PC-3 (cell line): ENCODE measurements around the gene RASSF4. TPM values are rescaled to one million over a fixed set of nuclear protein-coding genes. Genes with fewer than 3 reads are reported as not detected.

Experiments used
- ATAC-seq: fragments of 200-7000 bp; cut with Tn5 transposase; 2 replicates; pipeline ENCODE4 v1.9.1; 2020; ENCODE audit warnings: mild to moderate bottlenecking, moderate library complexity
- BruUV-seq: library from RNA; stranded (reverse); fragments of 400-500 nt; replicated peaks from 2 replicates; lab custom pipeline; 2021; lab: Mats Ljungman, UMichigan
- CTCF ChIA-PET: fragments of 300-600 bp; sonication (Branson Sonifier 250); formaldehyde crosslinking; loops from one replicate; lab custom pipeline; 2022; ENCODE audit warnings: antibody characterized with exemption; lab: Charles Lee
- POLR2A ChIA-PET: fragments of 300-600 bp; sonication (Branson Sonifier 250); formaldehyde crosslinking; loops from one replicate; lab custom pipeline; 2022; ENCODE audit warnings: antibody characterized with exemption; ENCODE audit not compliant: unreplicated experiment; lab: Charles Lee
- DNase-seq: peaks from one replicate; pipeline ENCODE4 v3.0.0-alpha.2; 2015
- H2AFZ ChIP-seq: fragments of 300-600 bp; sonication (generic); 2 replicates; pipeline ENCODE4 v1.6.0; 2016; ENCODE audit warnings: antibody characterized with exemption, low read length
- H3F3A ChIP-seq: fragments of 300-600 bp; sonication (generic); one replicate; pipeline ENCODE4 v1.6.0; 2017; ENCODE audit warnings: antibody characterized with exemption, low read length, control low read depth, mild to moderate bottlenecking; ENCODE audit not compliant: unreplicated experiment
- H3K27ac ChIP-seq: fragments of 300-600 bp; sonication (generic); 2 replicates; pipeline ENCODE4 v1.5.1; 2016; ENCODE audit warnings: mild to moderate bottlenecking, low read length
- H3K27me3 ChIP-seq: fragments of 300-600 bp; sonication (generic); 2 replicates; pipeline ENCODE4 v1.6.1; 2016; ENCODE audit warnings: low read length, mixed read lengths
- H3K36me3 ChIP-seq: fragments of 300-600 bp; sonication (generic); 2 replicates; pipeline ENCODE4 v1.6.1; 2016; ENCODE audit warnings: low read depth, mixed run types, low read length, mixed read lengths
- H3K4me1 ChIP-seq: fragments of 300-600 bp; sonication (generic); 2 replicates; pipeline ENCODE4 v1.5.1; 2016; ENCODE audit warnings: low read length; ENCODE audit not compliant: insufficient read depth
- H3K4me2 ChIP-seq: fragments of 300-600 bp; sonication (generic); 2 replicates; pipeline ENCODE4 v1.6.0; 2016; ENCODE audit warnings: low read length
- H3K4me3 ChIP-seq: fragments of 300-600 bp; sonication (generic); 2 replicates; pipeline ENCODE4 v1.5.1; 2016; ENCODE audit warnings: mild to moderate bottlenecking, low read length, mixed read lengths
- H3K79me2 ChIP-seq: fragments of 300-600 bp; sonication (generic); 2 replicates; pipeline ENCODE4 v1.6.1; 2017; ENCODE audit warnings: low read length, mixed read lengths
- H3K9ac ChIP-seq: fragments of 300-600 bp; sonication (generic); 2 replicates; pipeline ENCODE4 v1.6.0; 2016; ENCODE audit warnings: mild to moderate bottlenecking, low read length
- H3K9me2 ChIP-seq: fragments of 300-600 bp; sonication (generic); replicated peaks from 2 replicates; pipeline ENCODE4 v1.6.1; 2016; ENCODE audit warnings: mixed run types, low read length, mixed read lengths
- H3K9me3 ChIP-seq: fragments of 300-600 bp; sonication (generic); 2 replicates; pipeline ENCODE4 v1.6.1; 2016; ENCODE audit warnings: low read length, mixed read lengths
- H4K20me1 ChIP-seq: fragments of 300-600 bp; sonication (generic); 2 replicates; pipeline ENCODE4 v1.6.1; 2016; ENCODE audit warnings: low read length, mixed read lengths
- EZH2 ChIP-seq: fragments of 300-600 bp; sonication (generic); IDR thresholded peaks from one replicate; pipeline ENCODE4 v1.6.1; 2017; ENCODE audit warnings: antibody characterized with exemption, mild to moderate bottlenecking, low read length; ENCODE audit not compliant: unreplicated experiment
- EZH2phosphoT487 ChIP-seq: fragments of 300-600 bp; sonication (generic); IDR thresholded peaks from 2 replicates; pipeline ENCODE4 v1.6.1; 2018; ENCODE audit warnings: mild to moderate bottlenecking, antibody characterized with exemption, low read length, borderline replicate concordance
- intact Hi-C: fragments of 100-400 bp; cut with micrococcal nuclease; formaldehyde crosslinking; loops from 2 replicates; pipeline ENCODE4 v1.9.0; 2023
- total RNA-seq: library from RNA; depleted of rRNA; stranded (reverse); fragments of >200 nt; gene quantifications from 2 replicates; pipeline ENCODE4 v1.2.3, GENCODE V29; 2014
- TF ChIP-seq, protein P1 (sequence below): fragments of 300-600 bp; sonication (generic); conservative IDR thresholded peaks from 2 replicates; pipeline ENCODE4 v1.5.1; 2017; ENCODE audit warnings: antibody characterized with exemption, low read depth, mild to moderate bottlenecking, low read length

The RASSF4 gene
- total RNA-seq, 1 experiment from 2014 or later, result 8.7 TPM

DNA sequence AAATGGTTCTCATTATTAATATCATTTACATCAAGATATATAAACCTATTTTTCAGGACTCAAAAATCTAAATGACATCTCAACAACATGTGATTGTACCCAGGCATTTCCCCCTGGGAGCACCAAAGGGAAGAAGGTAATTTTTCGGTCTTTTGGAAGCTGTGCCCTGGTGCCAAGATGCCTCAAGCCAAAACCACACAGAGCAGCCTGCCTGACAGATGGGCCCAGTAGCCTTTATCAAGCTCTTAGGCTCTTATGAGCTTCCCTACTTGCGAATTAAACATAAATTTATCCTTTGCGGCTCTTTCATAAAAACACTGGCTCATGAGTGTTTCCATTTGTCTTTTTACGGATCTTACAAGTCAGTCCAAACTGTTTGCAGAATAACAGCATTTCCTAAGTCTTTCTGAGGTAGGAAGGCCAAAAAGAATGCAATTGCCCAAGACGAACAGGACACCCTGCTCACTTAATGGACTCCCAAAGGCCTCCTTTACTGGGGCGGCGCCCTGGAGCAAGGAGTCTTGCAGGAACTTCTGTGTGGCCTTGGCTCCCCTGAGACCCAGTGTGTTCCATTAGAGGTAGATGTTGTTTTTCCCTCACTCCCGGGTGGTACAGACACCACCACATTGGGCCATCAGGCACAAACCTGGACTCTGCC lies 4.1 kb upstream of the RASSF4 start:
- H3F3A ChIP-seq, result no peaks in the 10 kb centered on the region
- no peaks in the 10 kb centered on the region for H3K27me3 ChIP-seq

DNA sequence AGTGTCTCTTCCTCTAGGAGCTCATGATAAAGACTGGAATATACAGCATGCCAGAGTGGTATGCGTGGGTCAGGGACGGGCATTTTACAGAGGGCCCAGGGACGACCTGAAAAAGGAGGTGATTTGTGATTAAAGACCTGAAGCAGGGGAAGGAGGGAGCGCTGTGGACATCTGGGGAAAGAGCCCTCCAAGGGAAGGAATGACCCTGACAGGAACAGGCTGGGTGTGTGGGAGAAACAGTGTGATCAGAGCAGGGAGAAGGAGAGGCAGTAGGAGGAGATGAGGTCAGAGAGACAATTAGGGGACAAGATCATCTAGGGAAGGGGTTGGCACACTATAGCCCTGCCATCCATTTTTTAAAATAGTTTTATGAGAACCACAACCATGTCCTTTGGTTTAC lies 3.4 kb upstream of the RASSF4 start:
- TF ChIP-seq, protein P1, sequence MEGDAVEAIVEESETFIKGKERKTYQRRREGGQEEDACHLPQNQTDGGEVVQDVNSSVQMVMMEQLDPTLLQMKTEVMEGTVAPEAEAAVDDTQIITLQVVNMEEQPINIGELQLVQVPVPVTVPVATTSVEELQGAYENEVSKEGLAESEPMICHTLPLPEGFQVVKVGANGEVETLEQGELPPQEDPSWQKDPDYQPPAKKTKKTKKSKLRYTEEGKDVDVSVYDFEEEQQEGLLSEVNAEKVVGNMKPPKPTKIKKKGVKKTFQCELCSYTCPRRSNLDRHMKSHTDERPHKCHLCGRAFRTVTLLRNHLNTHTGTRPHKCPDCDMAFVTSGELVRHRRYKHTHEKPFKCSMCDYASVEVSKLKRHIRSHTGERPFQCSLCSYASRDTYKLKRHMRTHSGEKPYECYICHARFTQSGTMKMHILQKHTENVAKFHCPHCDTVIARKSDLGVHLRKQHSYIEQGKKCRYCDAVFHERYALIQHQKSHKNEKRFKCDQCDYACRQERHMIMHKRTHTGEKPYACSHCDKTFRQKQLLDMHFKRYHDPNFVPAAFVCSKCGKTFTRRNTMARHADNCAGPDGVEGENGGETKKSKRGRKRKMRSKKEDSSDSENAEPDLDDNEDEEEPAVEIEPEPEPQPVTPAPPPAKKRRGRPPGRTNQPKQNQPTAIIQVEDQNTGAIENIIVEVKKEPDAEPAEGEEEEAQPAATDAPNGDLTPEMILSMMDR, result no peak
- no peak for TF ChIP-seq EZH2
- Histone ChIP-seq H3F3A (no peaks in the 10 kb centered on the region), H3K9ac (no peak overlapping the region), H3K4me1 (peaks cover 19% of the 10 kb centered on the region), H3K36me3 (no peaks in the 10 kb centered on the region), H3K27ac (no peak overlapping the region), H3K27me3 (no peaks in the 10 kb centered on the region), H4K20me1 (no peaks in the 10 kb centered on the region), H3K4me2 (no peak overlapping the region), H3K9me3 (no peaks in the 10 kb centered on the region), H3K9me2 (no peaks in the 10 kb centered on the region), H3K79me2 (peaks cover 15% of the 10 kb centered on the region), H2AFZ (no peak overlapping the region), H3K4me3 (no peak overlapping the region)
- ATAC-seq, result no peak
- ChIA-PET POLR2A (no interaction called here), CTCF (no interaction called here)
- intact Hi-C loops, result no loop called here
- BruUV-seq, result no TSS peak
- DNase-seq, result no peak

More for the DNA sequence above, 4.1 kb upstream of the RASSF4 start:
- Histone ChIP-seq H3K9me2 (no peaks in the 10 kb centered on the region), H3K27ac (no peak overlapping the region), H3K4me3 (no peak overlapping the region), H3K4me1 (peaks cover 19% of the 10 kb centered on the region), H2AFZ (no peak overlapping the region), H4K20me1 (no peaks in the 10 kb centered on the region), H3K9me3 (no peaks in the 10 kb centered on the region), H3K79me2 (peaks cover 15% of the 10 kb centered on the region), H3K4me2 (no peak overlapping the region), H3K36me3 (no peaks in the 10 kb centered on the region), H3K9ac (no peak overlapping the region)
- intact Hi-C loops, result no loop called here
- TF ChIP-seq, protein P1, result no peak
- TF ChIP-seq EZH2phosphoT487 (no peak), EZH2 (no peak)
- CTCF ChIA-PET, result interaction anchor here (0.6 kb wide), 1 partner anchor 376 kb away, joined by 3 read pairs; no protein-coding TSS in a partner anchor
- POLR2A ChIA-PET, result no interaction called here
- DNase-seq, result no peak
- no peak for ATAC-seq
- no TSS peak for BruUV-seq
